Measurements from ENCODE around the gene ZNF564.

GRCh38 chr19:12485052-12485416, 66.2 kb downstream of the ZNF564 start:
- TF ChIP-seq CTCF (IDR thresholded peaks at IDR 0.05; ENCODE audit: insufficient read depth, low read length, poor library complexity, severe bottlenecking) (no peak), EZH2phosphoT487 (conservative IDR thresholded peaks at IDR 0.05; ENCODE audit: low read length) (no peak)

All from SU-DHL-6 (cell line).